Activated naive CD8-positive, alpha-beta T cell treated with anti-CD3 and anti-CD28 coated beads, Interleukin-2, amount 10 ng/mL, durations not matched to agents 7 days and 5 days (primary cell): ENCODE data around the gene CRYBG1. TPM values are rescaled to one million over a fixed set of nuclear protein-coding genes. Genes with fewer than 3 reads are reported as not detected.

ENCODE experiments used
- ATAC-seq: fragments of 150-1000 bp; cut with Tn5 transposase; one replicate; pipeline ENCODE4 v1.10.0; 2021; ENCODE audit warnings: low read depth, moderate library complexity
- POLR2A ChIA-PET: fragments of 350-600 bp; sonication (Branson Sonifier 250); formaldehyde crosslinking; loops from one replicate; lab custom pipeline; 2021; ENCODE audit warnings: antibody characterized with exemption; lab: Charles Lee
- DNase-seq: peaks from one replicate; pipeline ENCODE4 v3.0.0; 2021
- H3K27ac Mint-ChIP-seq: one replicate; pipeline ENCODE4 v1.8.0; 2022; ENCODE audit warnings: mild to moderate bottlenecking, mixed read lengths
- H3K27me3 Mint-ChIP-seq: one replicate; pipeline ENCODE4 v1.8.0; 2022; ENCODE audit warnings: mild to moderate bottlenecking, moderate library complexity, mixed read lengths
- H3K36me3 Mint-ChIP-seq: one replicate; pipeline ENCODE4 v1.8.0; 2021; ENCODE audit warnings: mild to moderate bottlenecking, mixed read lengths
- H3K4me1 Mint-ChIP-seq: one replicate; pipeline ENCODE4 v1.8.0; 2021; ENCODE audit warnings: mixed read lengths
- H3K4me3 Mint-ChIP-seq: one replicate; pipeline ENCODE4 v1.8.0; 2022; ENCODE audit warnings: mild to moderate bottlenecking, moderate library complexity, mixed read lengths
- H3K9me3 Mint-ChIP-seq: one replicate; pipeline ENCODE4 v1.8.0; 2021; ENCODE audit warnings: mixed read lengths
- total RNA-seq, 2 experiments: library from RNA; stranded (reverse); gene quantifications; one replicate each; pipeline ENCODE4 v1.2.3, GENCODE V29; 2021

Gene CRYBG1
- total RNA-seq, 2 experiments from 2014 or later, result 34.8 to 37.3 TPM

- Mint-ChIP-seq H3K27ac (no peak overlapping the region), H3K4me3 (no peak overlapping the region), H3K9me3 (peaks cover 1% of the 10 kb centered on the region), H3K36me3 (peaks cover 2% of the 10 kb centered on the region), H3K4me1 (no peaks in the 10 kb centered on the region), H3K27me3 (no peaks in the 10 kb centered on the region)
- no peak for ATAC-seq
- POLR2A ChIA-PET, result no interaction called here
- DNase-seq, result no peak
Measured at GRCh38 chr6:106488494-106489370, 128.2 kb downstream of the CRYBG1 start.

- Mint-ChIP-seq H3K27me3 (peaks cover 2% of the 10 kb centered on the region), H3K27ac (no peak overlapping the region), H3K36me3 (peaks cover 2% of the 10 kb centered on the region), H3K4me1 (no peaks in the 10 kb centered on the region), H3K9me3 (peaks cover 1% of the 10 kb centered on the region), H3K4me3 (no peak overlapping the region)
- DNase-seq (no peak), ATAC-seq (no peak)
- POLR2A ChIA-PET, result no interaction called here
Measured at GRCh38 chr6:106490030-106490429, 129.5 kb downstream of the CRYBG1 start.

GRCh38 chr6:106490436-106490835 is 129.9 kb downstream of the CRYBG1 start:
- no peak for ATAC-seq
- Mint-ChIP-seq H3K36me3 (peaks cover 2% of the 10 kb centered on the region), H3K9me3 (peaks cover 1% of the 10 kb centered on the region), H3K4me3 (no peak overlapping the region), H3K27me3 (peaks cover 5% of the 10 kb centered on the region), H3K4me1 (no peaks in the 10 kb centered on the region), H3K27ac (no peak overlapping the region)
- DNase-seq, result no peak
- POLR2A ChIA-PET, result no interaction called here

GRCh38 chr6:106490974-106491373 is 130.5 kb downstream of the CRYBG1 start:
- POLR2A ChIA-PET, result no interaction called here

GRCh38 chr6:106495014-106495413 is 134.5 kb downstream of the CRYBG1 start:
- POLR2A ChIA-PET, result no interaction called here

More at GRCh38 chr6:106490974-106491373, 130.5 kb downstream of the CRYBG1 start:
- Mint-ChIP-seq H3K27ac (no peak overlapping the region), H3K9me3 (peaks cover under 1% of the 10 kb centered on the region), H3K36me3 (peaks cover under 1% of the 10 kb centered on the region), H3K4me1 (no peaks in the 10 kb centered on the region), H3K27me3 (peaks cover 5% of the 10 kb centered on the region), H3K4me3 (no peak overlapping the region)
- ATAC-seq (no peak), DNase-seq (no peak)

GRCh38 chr6:106496823-106497222 is 136.3 kb downstream of the CRYBG1 start:
- no peaks in the 10 kb centered on the region for H3K36me3 Mint-ChIP-seq
- H3K9me3 Mint-ChIP-seq, result no peaks in the 10 kb centered on the region
- no peaks in the 10 kb centered on the region for H3K4me1 Mint-ChIP-seq
- H3K4me3 Mint-ChIP-seq, result no peak overlapping the region
- H3K27ac Mint-ChIP-seq, result no peak overlapping the region
- POLR2A ChIA-PET, result no interaction called here
- peaks cover 8% of the 10 kb centered on the region for H3K27me3 Mint-ChIP-seq
- DNase-seq, result no peak
- ATAC-seq, result no peak

More at GRCh38 chr6:106495014-106495413, 134.5 kb downstream of the CRYBG1 start:
- ATAC-seq (no peak), DNase-seq (no peak)
- peaks cover 5% of the 10 kb centered on the region for H3K27me3 Mint-ChIP-seq
- H3K27ac Mint-ChIP-seq, result no peak overlapping the region
- H3K36me3 Mint-ChIP-seq, result no peaks in the 10 kb centered on the region
- no peaks in the 10 kb centered on the region for H3K9me3 Mint-ChIP-seq
- H3K4me1 Mint-ChIP-seq, result no peaks in the 10 kb centered on the region
- H3K4me3 Mint-ChIP-seq, result no peak overlapping the region

GRCh38 chr6:106501960-106502371 is 141.4 kb downstream of the CRYBG1 start:
- POLR2A ChIA-PET, result no interaction called here
- ATAC-seq (no peak), DNase-seq (no peak)
- Mint-ChIP-seq H3K4me1 (no peaks in the 10 kb centered on the region), H3K27ac (no peak overlapping the region), H3K9me3 (no peaks in the 10 kb centered on the region), H3K4me3 (no peak overlapping the region), H3K27me3 (peaks cover 7% of the 10 kb centered on the region), H3K36me3 (no peaks in the 10 kb centered on the region)

GRCh38 chr6:106502559-106502958 is 142.0 kb downstream of the CRYBG1 start:
- Mint-ChIP-seq H3K36me3 (no peaks in the 10 kb centered on the region), H3K27ac (no peak overlapping the region), H3K9me3 (no peaks in the 10 kb centered on the region), H3K4me1 (no peaks in the 10 kb centered on the region), H3K27me3 (peaks cover 9% of the 10 kb centered on the region), H3K4me3 (no peak overlapping the region)
- POLR2A ChIA-PET, result no interaction called here
- DNase-seq (no peak), ATAC-seq (no peak)

- peaks cover 13% of the 10 kb centered on the region for H3K27me3 Mint-ChIP-seq
- no peak for DNase-seq
- ATAC-seq, result no peak
- H3K36me3 Mint-ChIP-seq, result no peaks in the 10 kb centered on the region
- H3K27ac Mint-ChIP-seq, result no peak overlapping the region
- no peaks in the 10 kb centered on the region for H3K9me3 Mint-ChIP-seq
- no peak overlapping the region for H3K4me3 Mint-ChIP-seq
- H3K4me1 Mint-ChIP-seq, result peaks cover 16% of the 10 kb centered on the region
- POLR2A ChIA-PET, result interaction anchor here (6.7 kb wide), 1 partner anchor 15 kb away, joined by 210 read pairs; no protein-coding TSS in a partner anchor
Measured at GRCh38 chr6:106508277-106508676, 147.8 kb downstream of the CRYBG1 start.

GRCh38 chr6:106508834-106509233 is 148.3 kb downstream of the CRYBG1 start:
- ATAC-seq (no peak), DNase-seq (no peak)
- Mint-ChIP-seq H3K27ac (no peak overlapping the region), H3K27me3 (peaks cover 13% of the 10 kb centered on the region), H3K36me3 (no peaks in the 10 kb centered on the region), H3K4me1 (peaks cover 17% of the 10 kb centered on the region), H3K9me3 (no peaks in the 10 kb centered on the region), H3K4me3 (no peak overlapping the region)
- POLR2A ChIA-PET, result interaction anchor here (1.1 to 6.7 kb wide), 3 partner anchors 14 to 183 kb away, joined by 3 to 210 read pairs (median 4); partner anchors contain the start of gene ATG5

GRCh38 chr6:106509420-106510089 is 149.0 kb downstream of the CRYBG1 start:
- Mint-ChIP-seq H3K9me3 (no peaks in the 10 kb centered on the region), H3K4me3 (peak overlapping the region; percentile 90), H3K27ac (peak overlapping the region; percentile 83), H3K27me3 (peaks cover 13% of the 10 kb centered on the region), H3K4me1 (peaks cover 24% of the 10 kb centered on the region), H3K36me3 (no peaks in the 10 kb centered on the region)
- DNase-seq (peak; percentile 44), ATAC-seq (no peak)
- POLR2A ChIA-PET, result interaction anchor here (0.6 to 6.7 kb wide), 4 partner anchors 14 to 860 kb away, joined by 3 to 210 read pairs (median 4); partner anchors contain the start of gene ATG5

GRCh38 chr6:106510090-106510970 is 149.8 kb downstream of the CRYBG1 start:
- H3K4me3 Mint-ChIP-seq, result peak overlapping the region; percentile 90
- H3K4me1 Mint-ChIP-seq, result peaks cover 29% of the 10 kb centered on the region
- H3K9me3 Mint-ChIP-seq, result no peaks in the 10 kb centered on the region
- POLR2A ChIA-PET, result interaction anchor here (0.6 to 6.7 kb wide), 6 partner anchors 13 to 861 kb away, joined by 3 to 210 read pairs (median 6); partner anchors contain the start of gene ATG5
- DNase-seq (peak; percentile 81), ATAC-seq (peak; percentile 64)
- H3K36me3 Mint-ChIP-seq, result no peaks in the 10 kb centered on the region
- peaks cover 10% of the 10 kb centered on the region for H3K27me3 Mint-ChIP-seq
- H3K27ac Mint-ChIP-seq, result peak overlapping the region; percentile 83
